ENCODE results near the gene KLF4.

The KLF4 gene

DNA sequence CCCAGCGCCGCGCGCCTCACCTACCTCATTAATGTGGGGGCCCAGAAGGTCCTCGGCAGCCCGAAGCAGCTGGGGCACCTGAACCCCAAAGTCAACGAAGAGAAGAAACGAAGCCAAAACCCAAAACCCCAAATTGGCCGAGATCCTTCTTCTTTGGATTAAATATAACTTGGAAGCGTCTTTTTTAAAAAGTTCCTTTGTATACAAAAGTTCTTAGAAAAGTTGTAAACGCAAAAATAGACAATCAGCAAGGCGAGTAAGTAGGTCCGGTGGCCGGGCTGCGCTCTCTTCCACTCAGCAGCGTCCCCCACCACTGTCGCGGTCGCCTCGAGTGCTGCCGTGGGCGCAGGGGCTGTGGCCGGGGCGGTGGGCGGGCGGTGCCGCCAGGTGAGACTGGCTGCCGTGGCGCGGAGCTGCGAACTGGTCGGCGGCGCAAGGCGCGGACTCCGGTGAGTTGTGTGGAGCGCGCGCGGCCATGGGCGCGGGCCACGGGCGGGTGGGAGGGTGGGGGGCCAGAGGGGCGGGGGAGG lies 360 bp downstream of the KLF4 start:
- peak overlapping the region; percentile 65 for H3K4me3 ChIP-seq (ENCODE audit: low read depth, low read length)
- DNase-seq (ENCODE audit: low read depth): no peak

DNA sequence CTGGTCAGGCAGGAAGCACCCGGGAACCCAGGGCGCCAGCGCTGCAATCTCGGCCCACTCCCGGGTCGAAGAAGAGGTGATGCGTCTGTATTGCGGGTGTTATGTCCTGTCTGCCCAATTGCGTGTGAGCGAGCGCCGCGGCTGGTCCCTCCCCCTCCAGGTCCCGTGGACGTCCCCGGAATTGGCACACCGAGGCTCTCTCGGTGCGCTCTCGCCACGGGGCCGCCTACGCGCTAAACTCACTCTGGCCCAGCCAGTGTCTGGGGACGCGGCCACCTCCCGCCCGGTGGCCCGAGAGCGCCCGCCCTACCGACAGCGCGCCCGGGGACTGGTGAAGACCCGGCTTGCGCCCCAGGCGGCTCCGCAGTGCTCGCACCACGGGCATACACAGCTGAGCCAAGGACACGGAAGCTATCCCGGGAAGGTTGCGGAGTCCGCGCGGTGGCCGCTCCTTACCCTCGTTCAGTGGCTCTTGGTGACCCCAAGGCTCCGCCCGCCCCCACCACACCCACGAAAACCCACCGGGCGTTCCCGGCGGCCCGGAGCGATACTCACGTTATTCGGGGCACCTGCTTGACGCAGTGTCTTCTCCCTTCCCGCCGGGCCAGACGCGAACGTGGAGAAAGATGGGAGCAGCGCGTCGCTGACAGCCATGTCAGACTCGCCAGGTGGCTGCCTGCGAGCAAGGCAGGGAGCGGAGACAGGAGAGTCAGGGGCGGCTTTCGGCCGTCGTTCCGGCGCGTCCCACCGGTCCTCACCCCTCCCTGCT lies 1.0 kb downstream of the KLF4 start:
- peak overlapping the region; percentile 65 for H3K4me3 ChIP-seq (ENCODE audit: low read depth, low read length)
- DNase-seq (ENCODE audit: low read depth): no peak

DNA sequence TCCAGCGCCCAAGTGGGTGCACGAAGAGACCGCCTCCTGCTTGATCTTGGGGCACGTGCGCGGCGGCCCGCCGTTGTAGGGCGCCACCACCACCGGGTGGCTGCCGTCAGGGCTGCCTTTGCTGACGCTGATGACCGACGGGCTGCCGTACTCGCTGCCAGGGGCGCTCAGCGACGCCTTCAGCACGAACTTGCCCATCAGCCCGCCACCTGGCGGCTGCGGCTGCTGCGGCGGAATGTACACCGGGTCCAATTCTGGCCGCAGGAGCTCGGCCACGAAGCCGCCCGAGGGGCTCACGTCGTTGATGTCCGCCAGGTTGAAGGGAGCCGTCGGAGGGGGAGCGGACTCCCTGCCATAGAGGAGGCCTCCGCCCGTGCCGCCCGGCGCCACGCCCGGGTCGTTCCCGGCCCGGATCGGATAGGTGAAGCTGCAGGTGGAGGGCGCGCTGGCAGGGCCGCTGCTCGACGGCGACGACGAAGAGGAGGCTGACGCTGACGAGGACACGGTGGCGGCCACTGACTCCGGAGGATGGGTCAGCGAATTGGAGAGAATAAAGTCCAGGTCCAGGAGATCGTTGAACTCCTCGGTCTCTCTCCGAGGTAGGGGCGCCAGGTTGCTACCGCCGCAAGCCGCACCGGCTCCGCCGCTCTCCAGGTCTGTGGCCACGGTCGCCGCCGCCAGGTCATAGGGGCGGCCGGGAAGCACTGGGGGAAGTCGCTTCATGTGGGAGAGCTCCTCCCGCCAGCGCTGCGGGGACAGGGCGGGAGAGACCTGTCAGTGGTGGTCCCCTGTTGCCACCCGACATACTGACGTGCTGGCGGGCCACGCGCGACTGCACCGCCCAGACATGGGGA lies 1.8 kb downstream of the KLF4 start:
- DNase-seq (ENCODE audit: low read depth): no peak

DNA sequence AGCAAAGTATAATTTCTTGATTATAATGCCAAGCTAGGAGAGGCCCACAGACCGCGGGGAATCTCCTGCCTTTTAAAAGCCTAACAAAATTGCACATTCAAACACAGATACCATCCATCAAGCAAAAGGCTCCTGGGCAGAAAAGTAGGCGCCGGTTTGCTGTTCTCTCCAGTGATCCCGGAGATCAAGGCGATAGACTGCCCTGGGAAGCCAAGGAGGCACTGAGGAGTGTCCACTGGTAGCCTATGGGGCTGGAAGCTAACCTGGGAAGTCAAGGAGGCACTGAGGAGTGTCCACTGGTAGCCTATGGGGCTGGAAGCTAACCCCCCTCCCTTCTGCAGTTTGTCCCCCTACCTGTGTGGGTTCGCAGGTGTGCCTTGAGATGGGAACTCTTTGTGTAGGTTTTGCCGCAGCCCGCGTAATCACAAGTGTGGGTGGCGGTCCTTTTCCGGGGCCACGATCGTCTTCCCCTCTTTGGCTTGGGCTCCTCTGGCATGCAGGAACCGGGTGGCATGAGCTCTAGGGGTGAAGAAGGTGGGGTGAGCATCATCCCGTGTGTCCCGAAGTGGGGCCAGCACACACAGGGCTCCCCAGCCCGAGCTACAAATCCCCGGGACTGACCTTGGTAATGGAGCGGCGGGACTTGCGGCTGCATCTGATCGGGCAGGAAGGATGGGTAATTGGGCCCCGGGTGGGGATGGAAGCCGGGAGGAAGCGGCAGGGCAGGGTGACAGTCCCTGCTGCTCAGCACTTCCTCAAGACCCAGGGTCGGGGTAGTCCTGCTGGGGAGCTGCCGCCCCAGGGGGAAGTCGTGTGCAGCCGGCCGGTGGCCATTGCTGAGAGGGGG lies 2.7 kb downstream of the KLF4 start:
- peak overlapping the region; percentile 65 for H3K4me3 ChIP-seq (ENCODE audit: low read depth, low read length)
- DNase-seq (ENCODE audit: low read depth): no peak

More for the DNA sequence above, 1.8 kb downstream of the KLF4 start:
- peak overlapping the region; percentile 65 for H3K4me3 ChIP-seq (ENCODE audit: low read depth, low read length)

DNA sequence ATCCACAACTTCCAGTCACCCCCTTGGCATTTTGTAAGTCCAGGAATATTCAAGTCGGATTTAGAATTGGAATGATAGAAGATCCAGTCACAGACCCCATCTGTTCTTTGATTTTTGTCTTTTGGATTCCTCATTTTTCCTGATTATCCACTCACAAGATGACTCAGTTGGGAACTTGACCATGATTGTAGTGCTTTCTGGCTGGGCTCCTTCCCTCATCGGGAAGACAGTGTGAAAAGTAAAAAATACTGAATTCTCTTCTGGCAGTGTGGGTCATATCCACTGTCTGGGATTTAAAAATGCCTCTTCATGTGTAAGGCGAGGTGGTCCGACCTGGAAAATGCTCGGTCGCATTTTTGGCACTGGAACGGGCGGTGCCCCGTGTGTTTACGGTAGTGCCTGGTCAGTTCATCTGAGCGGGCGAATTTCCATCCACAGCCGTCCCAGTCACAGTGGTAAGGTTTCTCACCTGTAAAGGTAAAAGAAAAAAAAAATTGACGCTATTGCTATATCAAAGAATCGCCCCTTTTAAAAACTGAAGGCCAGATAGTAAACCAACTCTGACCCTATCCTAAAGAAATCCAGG lies 4.0 kb downstream of the KLF4 start:
- no peak overlapping the region for H3K4me3 ChIP-seq (ENCODE audit: low read depth, low read length)
- DNase-seq (ENCODE audit: low read depth): no peak

DNA sequence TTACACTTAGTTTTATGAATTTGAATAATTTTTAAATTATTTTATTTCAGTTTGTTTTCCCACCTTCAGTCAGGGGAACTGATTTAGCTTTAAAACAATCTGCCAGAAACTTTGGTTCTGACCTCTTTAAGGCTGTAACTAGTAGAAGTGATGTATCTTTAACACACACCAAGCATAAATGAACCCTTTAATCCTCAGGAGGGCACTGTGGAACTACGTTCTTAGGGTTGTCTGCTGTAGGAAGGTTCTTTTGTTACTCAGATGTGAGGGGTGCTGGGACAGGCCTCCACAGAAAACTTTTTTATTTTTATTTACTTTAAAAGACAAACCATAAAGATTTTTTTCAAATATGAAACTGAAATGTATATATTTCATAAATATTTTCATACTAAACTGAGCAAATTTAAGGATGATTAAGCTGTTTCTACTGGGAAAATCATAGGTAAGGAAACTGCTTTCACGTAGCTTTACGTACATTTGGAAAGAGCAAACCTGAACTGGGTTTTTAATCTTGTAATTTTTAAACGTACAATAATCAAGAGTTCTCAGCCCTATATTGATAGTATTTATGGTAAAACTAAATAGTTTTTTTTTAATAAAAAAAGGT lies 5.3 kb downstream of the KLF4 start:
- DNase-seq (ENCODE audit: low read depth): peak; percentile 53
- no peak overlapping the region for H3K4me3 ChIP-seq (ENCODE audit: low read depth, low read length)

DNA sequence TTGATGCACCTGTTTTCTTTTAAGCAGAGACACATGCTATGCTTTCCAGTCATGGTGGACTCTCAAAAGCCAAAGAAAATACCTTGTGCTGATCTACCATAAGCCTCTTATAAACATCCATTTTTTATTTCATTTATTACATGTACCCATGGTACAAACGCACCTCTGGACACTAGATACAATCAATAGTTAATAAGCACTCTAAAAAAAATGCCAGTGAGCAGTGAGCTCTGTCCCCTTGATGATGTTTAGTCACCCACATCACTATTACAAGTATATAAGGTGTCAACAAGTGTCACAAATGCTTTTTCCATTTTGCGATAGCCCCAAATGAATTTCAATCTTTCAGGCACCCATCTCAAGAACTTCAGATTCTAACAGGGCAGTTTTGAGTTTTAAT lies 5.9 kb downstream of the KLF4 start:
- H3K4me3 ChIP-seq (ENCODE audit: low read depth, low read length): no peak overlapping the region
- DNase-seq (ENCODE audit: low read depth): no peak

DNA sequence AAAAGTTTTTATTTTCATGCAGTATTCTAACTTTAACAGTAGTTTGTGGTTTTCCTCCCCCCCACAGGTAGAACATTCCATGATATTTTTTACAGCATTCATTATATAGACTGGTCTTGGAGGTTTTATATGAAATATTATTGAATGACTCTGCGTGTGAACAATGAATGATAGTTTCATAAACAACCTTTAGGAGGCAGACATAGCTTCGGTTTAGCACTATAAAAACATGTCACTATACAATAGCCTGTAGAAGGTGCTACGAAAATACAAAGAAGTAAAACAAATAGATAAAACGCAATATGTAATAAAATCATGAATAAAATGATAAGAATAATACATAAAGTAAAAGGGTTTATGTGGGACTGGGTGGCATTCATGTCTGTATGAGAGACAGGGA lies 8.5 kb downstream of the KLF4 start:
- no peak overlapping the region for H3K4me3 ChIP-seq (ENCODE audit: low read depth, low read length)
- no peak for DNase-seq (ENCODE audit: low read depth)

DNA sequence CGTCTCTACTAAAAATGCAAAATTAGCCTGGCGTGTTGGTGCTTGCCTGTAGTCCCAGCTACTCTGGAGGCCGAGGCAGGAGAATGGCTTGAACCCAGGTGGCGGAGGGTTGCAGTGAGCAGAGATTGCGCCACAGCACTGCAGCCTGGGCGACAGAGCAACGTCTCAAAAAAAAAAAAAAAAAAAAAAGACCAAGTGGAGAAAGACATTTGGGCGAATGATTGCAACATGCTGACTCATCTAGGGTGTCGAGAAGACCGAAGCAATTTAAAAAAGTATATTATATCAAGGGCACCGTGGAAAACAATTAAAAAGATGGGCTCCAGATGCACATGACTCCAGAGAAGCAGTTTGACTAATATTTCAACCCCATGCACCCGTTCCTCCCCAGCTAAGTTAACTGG lies 9.2 kb downstream of the KLF4 start:
- H3K4me3 ChIP-seq (ENCODE audit: low read depth, low read length): no peak overlapping the region
- peak; percentile 54 for DNase-seq (ENCODE audit: low read depth)

DNA sequence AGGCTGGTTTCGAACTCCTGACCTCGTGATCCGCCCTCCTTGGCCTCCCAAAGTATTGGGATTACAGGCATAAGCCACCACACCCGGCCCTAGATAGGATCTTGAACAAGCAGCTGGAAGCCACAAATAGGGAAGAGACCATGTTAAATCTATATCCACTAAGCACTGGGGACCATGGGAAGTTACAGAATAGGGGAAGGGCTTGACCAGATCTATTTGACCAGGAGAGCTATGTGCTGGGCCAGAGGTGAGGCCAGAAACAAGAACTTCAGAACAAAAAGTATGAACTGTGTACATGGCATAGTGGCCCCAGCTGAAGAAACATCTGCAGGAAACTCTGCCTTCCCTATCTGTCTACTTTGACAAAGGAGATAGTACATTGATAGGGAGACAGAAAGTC lies 10.8 kb downstream of the KLF4 start:
- H3K4me3 ChIP-seq (ENCODE audit: low read depth, low read length): no peak overlapping the region
- DNase-seq (ENCODE audit: low read depth): no peak

DNA sequence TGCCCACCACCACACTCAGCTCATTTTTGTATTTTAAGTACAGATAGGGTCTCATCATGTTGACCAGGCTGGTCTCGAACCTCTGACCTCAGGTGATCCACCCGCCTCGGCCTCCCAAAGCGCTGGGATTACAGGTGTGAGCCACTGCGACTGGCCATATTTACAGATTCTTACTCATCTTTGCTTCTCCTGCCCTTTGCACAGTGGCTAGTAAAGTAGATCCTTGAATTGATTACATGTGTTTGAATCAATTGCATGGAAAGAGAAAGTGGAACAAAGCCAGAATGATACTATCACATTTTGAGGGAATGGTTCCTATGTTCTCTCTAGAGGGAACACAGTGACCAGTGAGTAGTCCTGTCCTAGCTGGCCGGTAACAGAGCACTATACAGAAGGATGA lies 15.4 kb downstream of the KLF4 start:
- no peak overlapping the region for H3K4me3 ChIP-seq (ENCODE audit: low read depth, low read length)
- no peak for DNase-seq (ENCODE audit: low read depth)

DNA sequence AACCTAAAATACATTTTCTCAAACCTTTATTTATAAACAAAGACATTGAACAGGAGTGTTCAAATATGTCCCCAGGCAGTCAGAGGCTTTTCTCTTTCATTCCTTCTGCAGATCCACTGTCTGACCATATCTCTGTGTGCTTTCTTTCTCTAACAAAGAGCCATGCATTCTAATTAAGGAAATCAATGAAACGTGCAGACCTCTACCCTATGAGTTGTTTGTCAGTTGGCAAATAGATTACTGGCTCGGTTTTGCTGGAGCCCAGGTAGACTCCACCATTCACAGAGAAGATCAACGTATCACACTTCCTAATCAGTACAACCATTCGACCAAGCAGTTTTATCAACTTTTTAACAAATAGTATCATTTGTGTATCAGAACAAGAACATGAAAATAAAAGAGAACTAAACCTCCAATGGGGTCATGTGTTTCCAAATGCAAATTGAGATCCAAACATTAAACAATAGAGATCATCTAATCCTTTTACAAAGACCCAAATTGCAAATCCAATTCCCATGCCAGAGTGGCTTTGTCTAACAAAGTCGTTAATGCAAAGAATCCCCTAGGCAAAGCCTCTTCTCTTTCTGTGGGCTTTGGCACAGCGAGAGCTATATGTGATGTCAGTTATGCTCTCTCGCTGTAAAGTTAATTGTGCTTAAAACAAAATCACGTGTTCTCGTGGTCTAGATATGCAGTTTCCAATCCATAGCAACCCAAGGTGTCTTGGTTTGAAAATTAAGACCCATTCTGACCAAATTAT lies 16.8 kb downstream of the KLF4 start:
- no peak overlapping the region for H3K4me3 ChIP-seq (ENCODE audit: low read depth, low read length)
- no peak for DNase-seq (ENCODE audit: low read depth)

DNA sequence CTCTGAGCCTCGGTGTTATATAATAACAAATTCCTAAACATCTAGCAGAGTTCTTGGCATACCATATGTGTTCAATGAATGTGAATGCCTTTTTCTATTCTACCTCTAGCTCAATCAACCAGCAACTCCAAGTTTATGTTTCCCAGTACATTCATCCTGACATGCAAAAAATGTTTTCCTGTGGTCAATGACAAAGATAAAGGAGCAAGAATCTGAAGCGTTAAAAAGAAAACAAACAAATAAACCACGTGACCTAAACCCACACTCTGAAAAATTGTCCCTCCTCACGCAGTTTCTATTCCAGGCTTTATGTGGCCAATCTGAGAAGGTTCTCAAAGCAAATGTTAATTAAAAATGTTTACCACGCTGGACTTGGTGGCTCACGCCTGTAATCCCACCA lies 18.0 kb downstream of the KLF4 start:
- DNase-seq (ENCODE audit: low read depth): no peak
- H3K4me3 ChIP-seq (ENCODE audit: low read depth, low read length): no peak overlapping the region

DNA sequence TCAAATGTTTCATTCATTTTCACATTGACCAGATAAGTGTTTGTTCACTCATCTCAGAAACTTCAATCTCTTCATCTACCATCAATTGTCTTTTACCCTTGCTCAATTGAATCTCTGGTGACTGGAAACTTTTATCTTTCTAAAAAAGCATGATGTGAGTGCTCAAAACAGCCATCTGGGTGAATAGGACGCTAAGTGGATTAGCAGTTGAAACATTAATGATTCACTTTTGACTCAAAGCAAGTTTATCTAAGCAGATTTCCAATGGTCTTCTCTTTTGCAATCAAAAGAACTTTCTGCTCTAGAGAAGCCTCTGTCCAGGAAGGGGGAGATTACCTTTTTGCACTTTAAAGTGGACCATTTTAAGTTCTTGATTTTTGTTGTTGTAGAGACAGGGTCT lies 22.2 kb downstream of the KLF4 start:
- no peak overlapping the region for H3K4me3 ChIP-seq (ENCODE audit: low read depth, low read length)
- no peak for DNase-seq (ENCODE audit: low read depth)

DNA sequence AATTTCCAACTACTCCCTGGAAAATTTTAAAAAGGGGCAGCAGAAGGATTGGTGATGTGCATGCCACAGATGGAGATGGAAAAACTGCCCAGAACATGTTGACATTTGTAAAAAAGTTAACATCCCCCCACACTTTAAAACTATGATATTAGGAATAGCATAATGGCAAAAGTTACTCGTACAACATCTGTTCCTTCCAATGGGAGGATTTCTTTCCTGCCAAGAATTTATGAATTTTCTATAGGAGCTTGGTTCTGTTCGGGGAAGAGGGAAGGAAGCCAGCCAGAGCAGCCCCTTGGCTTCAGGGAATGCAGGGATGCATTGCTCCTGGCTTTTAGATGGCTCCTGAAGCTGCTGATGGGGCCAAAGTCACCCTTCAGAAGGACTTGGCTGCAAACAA lies 22.7 kb downstream of the KLF4 start:
- no peak overlapping the region for H3K4me3 ChIP-seq (ENCODE audit: low read depth, low read length)
- no peak for DNase-seq (ENCODE audit: low read depth)

DNA sequence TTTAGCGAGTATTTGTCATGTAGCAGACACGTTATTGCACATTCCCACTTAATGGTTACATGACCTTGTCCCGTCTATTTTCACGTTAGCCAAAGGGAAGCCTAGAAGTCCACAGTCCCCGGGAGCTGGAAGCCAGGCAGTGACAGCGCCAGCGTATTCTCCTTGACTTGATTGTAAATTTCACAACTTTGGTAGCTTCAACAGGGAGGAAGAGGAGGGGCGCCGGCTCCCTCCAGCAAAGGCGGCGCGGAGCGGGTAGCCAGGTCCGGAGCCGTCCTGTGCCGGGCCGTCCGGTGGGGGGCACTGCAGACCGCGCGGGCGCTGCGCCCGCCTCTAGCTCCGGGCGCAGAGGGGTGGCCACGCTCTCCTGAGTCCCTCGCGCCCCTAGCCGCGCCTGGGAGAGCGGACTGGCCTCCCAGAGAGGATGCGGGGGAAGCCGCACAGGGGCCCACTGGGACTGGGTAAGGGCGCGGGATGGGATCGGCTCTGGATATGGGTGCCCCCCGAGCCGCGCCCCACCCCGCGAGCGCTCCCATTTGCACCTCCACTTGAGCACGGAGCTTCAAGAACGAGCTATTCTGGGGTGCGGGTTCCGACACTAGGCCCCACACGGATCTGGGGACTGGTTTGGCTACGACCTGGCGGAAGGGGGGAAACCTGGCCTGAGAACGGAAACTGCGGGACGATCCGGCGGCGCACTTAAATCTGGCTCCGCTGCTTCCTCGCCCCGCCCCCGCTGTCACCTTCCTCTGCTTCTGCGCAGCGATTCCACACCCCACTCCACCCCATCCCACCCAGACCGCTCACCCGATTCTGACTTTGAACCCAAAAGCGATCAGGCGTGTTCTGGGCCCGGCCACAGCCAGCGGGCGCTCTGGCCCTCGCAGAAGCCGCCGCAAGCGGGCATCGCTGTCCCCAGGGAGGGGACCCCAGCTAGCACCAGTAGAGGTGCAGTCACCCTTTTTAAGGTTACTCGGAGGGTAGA lies 23.8 kb downstream of the KLF4 start:
- H3K4me3 ChIP-seq (ENCODE audit: low read depth, low read length): peak overlapping the region; percentile 56
- DNase-seq (ENCODE audit: low read depth): no peak

DNA sequence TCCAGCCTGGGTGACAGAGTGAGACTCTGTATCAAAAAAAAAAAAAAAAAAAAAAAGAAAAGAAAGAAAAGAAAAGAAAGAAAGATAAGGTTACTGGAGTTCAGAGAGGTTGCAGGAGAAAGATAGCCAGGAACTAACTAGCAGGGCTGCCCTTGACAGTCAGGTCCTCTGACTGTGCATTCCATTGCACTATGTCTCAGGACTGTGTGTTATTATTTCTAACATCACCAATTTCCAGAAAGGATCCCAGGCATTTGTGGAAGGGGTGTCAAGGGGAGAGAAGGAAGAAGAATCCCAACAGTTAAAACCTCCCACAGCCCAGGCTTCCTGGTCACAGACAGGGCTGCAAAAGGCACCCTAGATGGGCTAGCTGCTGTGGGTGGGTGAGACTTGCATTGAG lies 25.1 kb downstream of the KLF4 start:
- no peak for DNase-seq (ENCODE audit: low read depth)
- H3K4me3 ChIP-seq (ENCODE audit: low read depth, low read length): no peak overlapping the region

Data from skeletal muscle cell (primary cell).